ENCODE data around the gene LARP1B. TPM values are rescaled to one million over a fixed set of nuclear protein-coding genes. Genes with fewer than 3 reads are reported as not detected.
"Not testable (repeated sequence)": the region's sequence is repeated elsewhere in the genome, so short reads cannot be mapped to it uniquely, and the experiment has no call there.

Gene LARP1B
- total RNA-seq, 1 donor from 2014 or later, result 34.6 TPM

DNA sequence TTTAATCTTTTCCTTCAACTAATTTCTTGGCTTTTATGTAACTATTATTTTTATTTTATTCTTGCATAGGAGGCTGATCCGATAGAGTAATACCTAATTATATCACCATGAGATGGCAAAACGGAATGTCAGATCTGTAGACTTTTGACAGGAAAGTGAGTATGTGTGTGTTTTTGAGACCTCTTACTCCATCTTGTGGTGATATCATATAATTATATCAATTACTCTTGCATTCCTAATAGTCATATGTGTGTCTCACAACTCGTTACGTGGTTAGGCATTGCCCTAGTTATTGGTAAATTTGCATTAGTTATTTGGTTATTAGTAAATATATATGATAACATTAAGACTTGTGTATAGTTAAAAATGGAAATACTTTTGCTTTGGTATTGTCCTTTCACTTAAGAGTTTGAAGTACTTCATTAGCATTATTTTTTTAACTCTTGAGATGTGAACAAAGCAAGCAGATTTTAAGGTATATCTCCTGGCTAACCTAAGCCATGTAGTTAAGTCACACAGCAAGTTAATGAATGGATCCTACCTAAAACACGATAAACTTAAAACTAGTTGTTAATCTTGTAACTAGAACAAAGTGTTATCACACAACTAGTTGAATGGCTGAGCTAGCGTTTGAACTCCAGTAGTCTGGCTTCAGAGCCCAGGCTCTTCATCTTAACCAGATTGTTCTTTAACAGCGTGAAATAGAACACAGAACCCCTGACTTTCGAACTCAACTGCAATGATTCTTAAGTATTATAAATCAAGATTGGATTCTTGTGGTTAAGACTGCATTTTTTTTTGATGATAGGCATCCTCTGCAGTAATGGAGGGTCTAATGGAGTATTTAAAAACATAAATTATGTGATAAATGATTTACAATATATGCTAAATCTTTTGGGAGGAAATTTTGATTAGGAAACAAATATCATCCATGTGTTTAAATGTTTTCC lies 159.4 kb downstream of the LARP1B start:
- peak; percentile 80 for ATAC-seq

DNA sequence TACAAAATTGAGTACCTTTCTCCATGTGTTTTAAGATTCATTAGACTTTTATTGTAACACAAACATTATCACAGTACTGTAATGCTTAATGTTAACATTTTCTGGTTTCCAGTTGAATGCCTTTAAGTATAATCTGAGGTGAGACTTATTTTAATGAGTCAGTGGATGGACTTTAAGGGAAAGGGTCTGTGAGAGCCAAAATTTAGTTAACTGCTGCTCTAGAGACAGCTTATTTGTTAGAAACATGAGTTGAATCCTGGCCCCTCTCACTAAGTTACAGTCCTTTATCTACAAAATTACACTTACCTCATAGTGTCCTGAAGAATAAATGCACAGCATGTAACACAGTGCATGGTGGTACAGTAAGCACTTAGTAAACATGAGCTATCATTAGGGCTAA lies 160.5 kb downstream of the LARP1B start:
- DNase-seq (ENCODE audit: low spot score) (no peak), ATAC-seq (no peak)

More for the DNA sequence above, 159.4 kb downstream of the LARP1B start:
- no peak for DNase-seq (ENCODE audit: low spot score)

DNA sequence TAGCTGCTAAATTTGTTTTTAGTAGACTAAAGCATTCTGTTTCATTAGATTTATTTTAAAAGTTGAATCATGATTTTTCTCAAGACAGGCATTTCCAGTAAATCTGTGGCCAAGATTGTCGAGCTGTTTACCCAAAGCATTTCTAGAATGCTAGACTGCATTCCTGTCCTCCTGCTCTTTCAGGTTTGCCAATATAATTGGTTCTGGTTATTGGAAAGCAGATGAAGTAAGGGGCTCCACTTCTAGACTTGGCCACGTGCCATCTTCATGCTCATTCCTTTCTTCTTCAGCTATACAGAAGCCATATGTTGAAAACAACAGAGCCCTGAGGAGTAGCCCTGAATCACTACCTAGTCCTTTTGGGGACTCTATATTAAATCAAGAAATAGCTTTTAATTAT lies 164.0 kb downstream of the LARP1B start:
- DNase-seq (ENCODE audit: low spot score) (no peak), ATAC-seq (no peak)

- DNase-seq (ENCODE audit: low spot score) (no peak), ATAC-seq (peak; percentile 48)
Measured at GRCh38 chr4:128227991-128228571, 167.0 kb downstream of the LARP1B start.

DNA sequence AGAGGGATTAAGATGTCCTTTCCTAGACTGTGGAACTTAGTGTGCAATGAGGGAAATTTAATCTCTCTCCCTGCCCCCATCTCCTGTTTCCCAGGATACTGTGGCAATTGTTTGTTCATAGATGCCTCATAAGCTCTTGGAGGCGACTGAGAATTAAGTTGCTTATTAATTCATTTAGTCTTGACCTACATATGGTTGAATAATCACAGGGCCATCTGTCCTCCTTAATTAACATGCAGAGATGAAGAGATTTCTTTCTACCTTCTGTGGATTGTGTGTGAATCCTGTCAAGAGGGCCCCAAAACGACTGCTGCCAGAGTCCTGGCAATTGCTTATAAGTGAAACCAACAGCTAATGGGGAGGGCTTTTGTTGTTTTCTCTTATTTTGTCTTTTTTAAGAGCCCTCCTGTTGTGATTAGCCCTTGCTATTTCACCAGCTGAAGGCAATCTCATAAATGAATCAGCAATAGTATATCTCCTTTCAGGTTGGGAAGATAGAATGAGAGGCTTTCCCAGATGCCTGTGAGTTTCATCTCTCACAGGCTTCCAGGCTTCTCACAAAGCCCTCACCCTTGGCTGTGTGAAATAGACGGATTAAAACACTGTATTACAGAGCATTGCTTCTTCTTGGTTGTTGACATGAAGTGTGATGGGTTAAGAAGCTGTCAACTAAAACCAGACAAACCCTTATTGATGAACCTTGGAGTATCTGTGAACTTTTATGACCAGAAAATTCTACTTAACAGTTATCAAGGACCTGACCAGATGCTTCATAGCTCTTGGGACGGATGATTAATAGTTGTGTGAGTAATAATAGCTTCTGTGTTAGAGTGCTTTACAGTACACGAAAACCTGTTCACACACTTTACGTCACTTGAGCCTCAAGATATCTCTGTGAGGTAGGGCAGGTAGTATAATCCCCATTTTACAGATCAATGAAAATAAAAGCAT lies 168.0 kb downstream of the LARP1B start:
- DNase-seq (ENCODE audit: low spot score), result no peak
- ATAC-seq, result no peak

DNA sequence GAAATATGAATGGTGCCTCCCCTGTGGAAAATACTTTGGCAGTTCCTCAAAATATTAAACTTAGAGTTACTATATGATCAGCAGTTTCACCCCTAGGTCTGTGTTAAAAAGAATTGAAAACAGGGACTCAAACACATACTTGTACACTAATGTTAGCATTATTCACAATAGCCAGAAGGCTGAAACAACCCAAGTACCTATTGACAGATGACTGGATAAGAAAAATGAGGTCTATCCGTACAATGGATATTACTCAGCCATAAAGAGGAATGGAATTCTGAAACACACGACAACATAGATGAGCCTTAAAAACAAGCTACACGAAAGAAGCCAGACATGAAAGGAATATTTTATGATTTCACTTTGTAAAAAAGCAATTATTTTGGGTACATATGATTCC lies 171.6 kb downstream of the LARP1B start:
- ATAC-seq, result no peak
- DNase-seq (ENCODE audit: low spot score), result no peak

DNA sequence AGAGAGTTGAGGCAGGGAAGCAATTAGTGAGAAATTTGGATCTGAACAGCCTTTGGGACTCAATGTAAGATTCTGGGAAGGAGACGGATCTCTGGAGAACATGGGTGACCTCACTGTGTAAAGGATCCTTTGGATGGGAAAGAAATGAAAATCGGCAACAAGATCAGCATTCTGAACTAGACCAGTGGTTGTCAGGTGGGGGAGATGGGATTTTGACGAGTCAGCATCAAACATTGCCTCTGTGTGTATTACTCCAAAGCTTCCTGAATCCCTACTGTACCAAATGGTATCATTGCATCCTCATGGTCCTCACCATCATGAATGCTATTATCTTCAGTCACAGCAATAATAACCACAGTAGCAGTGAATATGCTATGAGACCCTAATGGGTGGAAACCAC lies 173.7 kb downstream of the LARP1B start:
- no peak for ATAC-seq
- DNase-seq (ENCODE audit: low spot score), result no peak

DNA sequence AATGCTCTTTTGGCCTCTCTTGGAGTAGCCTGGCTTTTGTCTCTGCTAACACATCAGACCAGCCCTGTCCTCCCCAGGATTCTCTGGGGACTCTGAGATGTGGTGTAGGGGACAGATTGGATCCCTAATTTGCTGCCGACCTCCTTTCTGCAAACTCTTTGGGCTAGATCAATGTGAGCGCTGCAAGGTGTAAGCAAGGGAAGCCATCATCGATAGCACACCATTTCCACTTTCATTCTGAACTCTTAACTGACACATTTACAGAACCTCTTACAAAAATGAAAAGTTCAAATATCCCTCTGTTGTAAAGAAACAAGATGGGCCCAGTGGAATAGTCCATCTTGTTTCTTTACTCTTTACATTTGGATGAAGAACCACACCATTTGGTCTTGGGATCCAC lies 179.9 kb downstream of the LARP1B start:
- no peak for DNase-seq (ENCODE audit: low spot score)
- ATAC-seq, result peak; percentile 40

- peak; percentile 93 for ATAC-seq
- DNase-seq (ENCODE audit: low spot score), result peak; percentile 55
Measured at GRCh38 chr4:128241425-128241913, 180.4 kb downstream of the LARP1B start.

DNA sequence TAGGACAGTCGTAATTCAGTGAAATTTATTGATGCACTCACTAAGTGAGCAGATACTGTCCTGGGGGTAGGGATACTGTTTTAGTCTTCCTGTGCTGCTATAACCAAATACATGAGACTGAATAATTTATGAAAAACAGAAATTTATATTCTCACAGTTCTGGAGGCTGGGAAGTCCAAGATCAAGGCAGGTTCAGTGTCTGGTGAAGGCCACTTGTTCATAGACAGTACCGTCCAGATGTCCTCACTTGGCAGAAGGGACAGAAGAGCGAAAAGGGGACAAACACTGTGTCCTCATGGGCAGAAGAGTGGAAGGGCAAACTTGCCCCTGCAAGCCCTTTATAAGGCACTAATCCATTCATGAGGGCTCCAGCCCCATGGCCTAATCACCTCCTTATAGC lies 180.9 kb downstream of the LARP1B start:
- DNase-seq (ENCODE audit: low spot score), result no peak
- no peak for ATAC-seq

DNA sequence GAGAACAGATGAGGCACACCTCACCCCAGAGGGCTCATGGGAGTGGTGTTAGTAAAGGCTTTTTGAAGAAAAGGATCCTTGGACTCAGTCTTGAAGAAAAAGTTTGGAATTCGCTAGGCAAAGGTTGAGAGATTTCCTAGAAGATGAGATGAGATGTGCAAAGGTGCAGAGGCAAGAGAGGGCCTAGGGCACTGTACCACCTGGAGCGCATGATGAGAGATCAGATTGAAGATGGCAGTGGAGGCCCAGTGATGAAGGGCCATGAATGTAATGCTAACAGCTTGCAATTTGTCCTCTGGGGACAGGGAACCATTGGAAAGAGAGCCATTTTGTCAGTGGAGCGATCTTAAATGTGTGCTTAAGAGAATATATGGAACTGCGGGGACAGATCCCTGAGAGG lies 181.5 kb downstream of the LARP1B start:
- ATAC-seq (no peak), DNase-seq (ENCODE audit: low spot score) (no peak)

DNA sequence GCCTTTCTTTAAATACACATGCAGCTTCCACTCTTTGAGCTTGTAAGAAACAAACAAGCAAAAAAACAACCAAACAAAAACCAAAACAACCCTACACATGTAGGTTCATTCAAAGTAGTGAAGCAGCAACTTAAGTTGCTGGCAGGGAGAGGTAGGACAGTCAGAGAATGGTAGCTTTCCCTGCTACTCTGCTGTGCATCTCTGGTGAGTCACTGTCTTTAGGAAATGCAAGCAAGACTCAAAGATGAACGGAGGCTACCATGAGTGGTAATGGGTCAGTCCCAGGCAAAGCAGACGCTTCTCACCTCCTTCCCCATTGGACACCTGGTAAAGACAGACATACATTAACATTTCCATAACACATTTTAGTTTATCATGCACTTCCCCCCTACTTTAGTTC lies 183.3 kb downstream of the LARP1B start:
- ATAC-seq (no peak), DNase-seq (ENCODE audit: low spot score) (no peak)

DNA sequence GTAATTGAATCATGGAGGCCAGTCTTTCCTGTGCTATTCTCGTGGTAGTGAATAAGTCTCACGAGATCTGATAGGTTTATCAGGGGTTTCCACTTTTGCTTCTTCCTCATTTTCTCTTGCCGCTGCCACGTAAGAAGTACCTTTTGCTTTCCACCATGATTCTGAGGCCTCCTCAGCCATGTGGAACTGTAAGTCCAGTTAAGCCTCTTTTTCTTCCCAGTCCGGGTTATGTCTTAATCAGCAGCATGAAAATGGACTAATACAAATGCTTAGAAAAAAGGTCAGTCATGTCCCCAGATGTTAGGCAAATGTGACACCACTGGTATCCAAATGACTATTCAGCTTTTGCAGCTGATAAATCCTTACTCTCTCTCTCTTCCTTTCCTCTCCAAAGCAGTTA lies 184.3 kb downstream of the LARP1B start:
- DNase-seq (ENCODE audit: low spot score); ATAC-seq: not testable (repeated sequence)

GRCh38 chr4:128247906-128248305 lies 186.8 kb downstream of the LARP1B start:
- DNase-seq (ENCODE audit: low spot score) (no peak), ATAC-seq (no peak)

DNA sequence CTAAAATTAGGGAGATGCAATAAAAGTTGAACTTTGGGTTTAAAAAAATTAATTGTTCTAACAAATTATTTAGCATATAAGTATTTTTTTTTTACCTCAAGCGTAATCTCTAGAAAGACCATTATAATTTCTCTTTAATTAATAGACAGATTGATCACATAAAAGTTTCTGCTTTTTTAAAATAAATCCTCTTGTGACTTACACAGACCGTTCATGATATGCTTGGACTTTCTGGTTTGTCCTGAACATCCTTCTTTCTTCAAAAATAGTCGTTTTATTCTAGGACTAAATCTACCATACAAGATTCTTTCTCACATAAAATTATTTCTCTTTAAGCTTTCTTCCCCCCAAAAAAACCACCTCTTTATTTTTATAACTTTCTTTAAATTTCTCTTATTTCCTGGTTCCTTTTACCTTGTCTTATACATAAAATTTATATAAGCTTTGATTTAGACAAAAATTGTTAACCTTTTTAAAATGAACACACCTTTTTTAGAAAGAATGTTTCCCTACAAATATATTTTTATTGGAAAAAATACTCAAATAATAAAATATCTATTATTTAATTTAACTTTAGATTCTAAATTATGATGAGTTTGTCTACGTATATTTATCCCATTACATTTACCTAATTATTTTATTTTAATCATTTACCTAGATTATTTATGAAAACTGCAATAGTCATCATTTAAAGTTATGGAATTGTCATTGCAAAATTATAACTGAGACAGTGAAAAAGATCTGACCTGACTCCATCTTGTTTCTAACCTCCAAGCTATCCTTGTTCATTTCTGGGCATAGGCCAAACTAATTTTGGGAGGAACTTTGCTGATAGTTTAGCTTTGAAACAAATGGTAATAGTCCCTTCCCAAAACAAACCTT lies 188.9 kb downstream of the LARP1B start:
- DNase-seq (ENCODE audit: low spot score) (no peak), ATAC-seq (no peak)

DNA sequence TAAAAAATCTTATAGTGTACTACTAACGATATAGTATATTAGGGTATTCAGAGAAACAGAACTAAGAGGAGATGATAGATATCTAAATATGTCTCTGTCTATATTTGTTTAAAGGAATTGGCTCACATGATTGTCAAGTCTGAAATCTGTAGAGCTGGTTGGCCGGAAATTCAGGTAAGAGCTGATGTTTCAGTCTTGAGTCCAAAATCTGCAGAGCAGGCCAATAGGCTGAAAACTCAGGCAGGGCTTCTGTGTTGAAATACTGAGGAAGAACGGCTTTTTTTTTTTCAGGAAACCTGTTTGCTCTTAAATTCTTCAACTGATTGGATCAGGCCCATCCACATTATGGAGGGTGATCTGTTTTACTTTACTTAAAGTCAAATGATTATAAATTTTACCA lies 194.8 kb downstream of the LARP1B start:
- ATAC-seq, result no peak
- DNase-seq (ENCODE audit: low spot score), result no peak

- no peak for DNase-seq (ENCODE audit: low spot score)
- no peak for ATAC-seq
Measured at GRCh38 chr4:128256539-128256938, 195.4 kb downstream of the LARP1B start.

GRCh38 chr4:128258166-128258565 lies 197.1 kb downstream of the LARP1B start:
- DNase-seq (ENCODE audit: low spot score); ATAC-seq: not testable (repeated sequence)

GRCh38 chr4:128259889-128260288 lies 198.8 kb downstream of the LARP1B start:
- DNase-seq (ENCODE audit: low spot score); ATAC-seq: not testable (repeated sequence)
